Heart right ventricle (tissue), 16 donors: ENCODE results near the gene ARHGAP36. TPM values are rescaled to one million over a fixed set of nuclear protein-coding genes. Genes with fewer than 3 reads are reported as not detected.

Source experiments
- ATAC-seq, 8 donors: fragments of 200-7000 bp; cut with Tn5 transposase; one replicate each; pipeline ENCODE4 v1.9.1; 2020; ENCODE audit warnings: mild to moderate bottlenecking in 8 of 8, moderate library complexity in 8 of 8, moderate number of reproducible peaks in 1 of 8
- DNase-seq, 2 donors: peaks; one replicate each; pipeline ENCODE4 v3.0.0-alpha.2; 2020
- H3K27ac ChIP-seq, 10 donors: fragments of 200-600 bp; sonication (generic) in 2 of 10; one replicate each; pipeline versions ENCODE4 v1.5.0 to v1.8.0; 2020 to 2022; ENCODE audit warnings: mild to moderate bottlenecking in 3 of 10
- H3K27me3 ChIP-seq, 7 donors: fragments of 200-600 bp; one replicate each; pipeline ENCODE4 v1.8.0; 2021 to 2022; ENCODE audit warnings: mild to moderate bottlenecking in 2 of 7
- H3K36me3 ChIP-seq, 9 donors: fragments of 200-600 bp; sonication (generic) in 1 of 9; one replicate each; pipeline versions ENCODE4 v1.5.0 to v1.8.0; 2020 to 2022; ENCODE audit warnings: mild to moderate bottlenecking in 2 of 9
- H3K4me1 ChIP-seq, 9 donors: fragments of 200-600 bp; sonication (generic) in 1 of 9; one replicate each; pipeline versions ENCODE4 v1.5.0 to v1.8.0; 2020 to 2022; ENCODE audit warnings: mild to moderate bottlenecking in 4 of 9
- H3K4me3 ChIP-seq, 10 donors: fragments of 200-600 bp; sonication (generic) in 2 of 10; one replicate each; pipeline versions ENCODE4 v1.5.0 to v1.8.0; 2020 to 2022; ENCODE audit warnings: mild to moderate bottlenecking in 7 of 10, moderate library complexity in 2 of 10
- H3K9me3 ChIP-seq, 11 donors: fragments of 200-600 bp in 10 of 11; sonication (generic) in 2 of 11; one replicate each; pipeline versions ENCODE4 v1.5.0 to v1.8.0; 2013 to 2022; ENCODE audit warnings: mild to moderate bottlenecking in 2 of 11, control low read depth in 1 of 11, moderate library complexity in 1 of 11
- WGBS, 2 donors: extraction: QIAGEN DNeasy Blood & Tissue Kit; methylation state at CpG; one replicate each; pipeline ENCODE4 v1.1.7; 2013; ENCODE audit warnings: inconsistent platforms in 1 of 2; 5-methylcytosine and 5-hydroxymethylcytosine counted together
- intact Hi-C, 10 donors: fragments of 100-400 bp; cut with DNase I; formaldehyde crosslinking; loops; one replicate each; pipeline versions ENCODE4 v1.11.1 to v1.14.2; 2022
- polyA plus RNA-seq, 2 donors: library from polyadenylated mRNA; stranded (reverse); fragments of 200-250 nt; gene quantifications; one replicate each; pipeline ENCODE4 v1.2.3, GENCODE V29; 2013
- total RNA-seq, 10 donors: library from RNA; stranded (reverse); fragmentation: NEBNext Ultra II Directional in 3 of 10; extraction: Animal tissue kit (Norgen Biotek cat#: 25700) in 3 of 10; gene quantifications; one replicate each; pipeline versions ENCODE4 v1.2.1 to v1.2.4, GENCODE V29; 2021 to 2023
- TF ChIP-seq, protein P1 (sequence below), 9 donors: fragments of 200-600 bp; sonication (generic) in 2 of 9; IDR thresholded peaks; one replicate each; pipeline versions ENCODE4 v1.5.0 to v1.8.0; 2021 to 2022; ENCODE audit warnings: antibody characterized with exemption in 9 of 9, mild to moderate bottlenecking in 5 of 9, moderate library complexity in 1 of 9
- donor health status: Arrhythmogenic right ventricular cardiomyopathy.
- donor health status: ischemic (EF 13 %, LVEDD 7.1; RV severe dilation, severe dysfunction).
- donor health status: healthy with polysubstance abuse.
- donor health status: DM: no; HTN: yes; CAD: no.
- donor health status: DM: no; HTN: no; CAD: no.
- donor health status: ischemic (EF 25% LVEDD 6.9; RV normal size, moderate dysfunction).
- donor health status: ischemic (EF 25% LVEDD 5.7; RV mildly dilated, moderate dysfunction).
- donor health status: healthy.
- donor health status: DM: yes; HTN: yes; CAD: no.
- donor health status: Ischemic cardiomyopathy.
- donor health status: ischemic (EF 35%, LVEDD 5.7; RV mildly dilated, moderate dysfunction).
- donor health status: nonischemic (EF 11% LVEDD 7.7; RV severe dilation, severe dysfunction).
- donor health status: DM: yes; HTN: yes; CAD: no.
- donor health status: PGD.
- donor health status: ischemic (EF 29% LVEDD 5.4; RV normal size, mild dysfunction).
- donor health status: nonischemic (EF 23%, LVEDD 6.1; RV moderate dilation, normal function).

The ARHGAP36 gene
- total and polyA plus RNA-seq, 12 donors, result not detected

DNA sequence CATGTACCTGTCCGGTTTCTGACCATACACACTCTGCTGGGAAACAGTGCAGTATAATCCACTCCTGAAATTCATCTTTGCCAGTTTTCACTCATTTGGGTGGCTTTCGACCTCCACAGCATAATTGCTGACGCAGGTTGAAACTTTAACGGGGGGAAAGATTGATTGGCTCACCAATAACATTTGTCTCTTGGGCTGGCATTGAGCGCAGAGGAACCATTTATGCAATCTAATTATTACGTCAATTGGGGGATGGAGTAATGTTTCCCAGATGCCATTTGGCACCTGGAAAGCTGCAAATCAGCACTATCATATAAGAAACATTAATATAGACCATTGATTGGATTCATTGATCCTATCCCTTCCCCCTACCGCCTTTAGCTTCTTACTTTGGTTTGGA, 24.1 kb upstream of the ARHGAP36 start:
- ATAC-seq, result no peak
- 78 to 84% methylated on average over 7 of the region's 7 CpGs for WGBS, 2 donors
- TF ChIP-seq, protein P1, sequence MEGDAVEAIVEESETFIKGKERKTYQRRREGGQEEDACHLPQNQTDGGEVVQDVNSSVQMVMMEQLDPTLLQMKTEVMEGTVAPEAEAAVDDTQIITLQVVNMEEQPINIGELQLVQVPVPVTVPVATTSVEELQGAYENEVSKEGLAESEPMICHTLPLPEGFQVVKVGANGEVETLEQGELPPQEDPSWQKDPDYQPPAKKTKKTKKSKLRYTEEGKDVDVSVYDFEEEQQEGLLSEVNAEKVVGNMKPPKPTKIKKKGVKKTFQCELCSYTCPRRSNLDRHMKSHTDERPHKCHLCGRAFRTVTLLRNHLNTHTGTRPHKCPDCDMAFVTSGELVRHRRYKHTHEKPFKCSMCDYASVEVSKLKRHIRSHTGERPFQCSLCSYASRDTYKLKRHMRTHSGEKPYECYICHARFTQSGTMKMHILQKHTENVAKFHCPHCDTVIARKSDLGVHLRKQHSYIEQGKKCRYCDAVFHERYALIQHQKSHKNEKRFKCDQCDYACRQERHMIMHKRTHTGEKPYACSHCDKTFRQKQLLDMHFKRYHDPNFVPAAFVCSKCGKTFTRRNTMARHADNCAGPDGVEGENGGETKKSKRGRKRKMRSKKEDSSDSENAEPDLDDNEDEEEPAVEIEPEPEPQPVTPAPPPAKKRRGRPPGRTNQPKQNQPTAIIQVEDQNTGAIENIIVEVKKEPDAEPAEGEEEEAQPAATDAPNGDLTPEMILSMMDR (IDR thresholded peaks at IDR 0.05), result no peak
- intact Hi-C loops, result no loop called here
- Histone ChIP-seq H3K9me3 (no peaks in the 10 kb centered on the region), H3K27ac (no peak overlapping the region), H3K27me3 (peaks cover 0 to 42% (median 0%) of the 10 kb centered on the region in 7 donors), H3K36me3 (no peaks in the 10 kb centered on the region), H3K4me1 (no peaks in the 10 kb centered on the region), H3K4me3 (no peak overlapping the region)
- DNase-seq, result no peak

DNA sequence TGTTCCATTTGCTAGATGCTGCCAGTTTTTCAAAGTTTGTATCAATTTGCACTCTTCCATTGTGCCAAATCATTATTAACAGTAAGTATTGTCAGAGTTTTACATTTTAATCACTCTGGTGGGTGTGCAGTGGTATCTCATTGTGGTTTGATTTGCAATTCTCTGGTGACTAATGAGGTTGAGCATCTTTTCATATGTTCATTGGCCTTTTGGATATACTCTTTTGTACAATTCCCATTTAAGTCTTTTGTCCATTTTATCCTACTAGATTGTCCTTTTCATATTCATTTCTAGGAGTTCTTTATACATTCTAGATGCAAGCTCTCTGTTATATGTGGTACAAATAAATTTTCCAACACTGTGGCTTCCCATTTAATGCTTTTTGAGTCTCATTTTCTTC, 17.4 kb upstream of the ARHGAP36 start:
- TF ChIP-seq, protein P1 (IDR thresholded peaks at IDR 0.05), result no peak
- ATAC-seq (no peak), DNase-seq (no peak)
- intact Hi-C loops, result no loop called here
- no peaks in the 10 kb centered on the region for H3K36me3 ChIP-seq
- no peak overlapping the region for H3K27ac ChIP-seq
- H3K4me1 ChIP-seq, result no peaks in the 10 kb centered on the region
- no peaks in the 10 kb centered on the region for H3K9me3 ChIP-seq
- H3K27me3 ChIP-seq, result peaks cover 0 to 52% (median 0%) of the 10 kb centered on the region in 7 donors
- H3K4me3 ChIP-seq, result no peak overlapping the region

DNA sequence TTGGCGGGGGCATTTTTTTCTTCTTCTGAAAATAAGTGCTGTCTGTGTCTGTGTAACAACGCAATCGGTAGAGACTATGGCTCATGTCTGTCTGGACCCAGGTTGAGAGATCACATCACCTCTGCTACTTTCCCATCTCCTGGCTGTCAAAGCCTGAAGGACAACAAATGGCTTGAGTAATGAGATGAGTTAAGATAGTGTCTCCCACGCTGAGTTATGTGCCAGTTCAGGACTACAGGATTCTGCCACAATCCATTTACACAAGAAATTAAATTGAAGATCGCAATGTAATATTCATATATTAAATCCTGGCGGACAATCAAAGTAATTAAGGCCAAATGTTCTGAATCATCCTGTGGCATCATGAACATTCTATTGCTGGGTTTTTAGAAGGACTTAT, 16.5 kb upstream of the ARHGAP36 start:
- Histone ChIP-seq H3K4me3 (no peak overlapping the region), H3K27me3 (peaks cover 0 to 51% (median 0%) of the 10 kb centered on the region in 7 donors), H3K9me3 (no peaks in the 10 kb centered on the region), H3K36me3 (no peaks in the 10 kb centered on the region), H3K27ac (no peak overlapping the region), H3K4me1 (no peaks in the 10 kb centered on the region)
- DNase-seq (no peak), ATAC-seq (no peak)
- intact Hi-C loops, result no loop called here
- TF ChIP-seq, protein P1 (IDR thresholded peaks at IDR 0.05), result no peak
- 78 to 82% methylated on average over 6 of the region's 6 CpGs for WGBS, 2 donors

DNA sequence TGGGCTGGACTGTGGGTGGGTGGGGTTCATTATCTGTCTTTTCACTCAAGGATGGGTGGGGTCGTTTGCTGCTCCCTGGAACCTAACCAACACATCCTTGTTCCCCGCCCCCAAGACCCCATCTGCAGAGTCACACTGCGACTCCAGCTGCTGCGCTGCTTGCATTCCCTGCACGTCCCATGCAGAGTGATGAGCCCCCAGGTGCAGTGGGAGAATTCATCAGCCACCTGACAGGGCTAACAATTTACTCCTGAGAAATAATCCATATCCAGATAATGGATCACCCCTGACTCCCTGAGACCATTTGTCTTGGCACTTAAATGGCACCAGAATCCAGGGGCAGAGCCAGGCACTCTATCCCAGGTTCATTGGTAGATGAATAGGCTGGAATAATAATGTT, 12.4 kb upstream of the ARHGAP36 start:
- Histone ChIP-seq H3K36me3 (no peaks in the 10 kb centered on the region), H3K27ac (no peak overlapping the region), H3K9me3 (no peaks in the 10 kb centered on the region), H3K27me3 (peaks cover 0 to 80% (median 0%) of the 10 kb centered on the region in 7 donors), H3K4me1 (no peaks in the 10 kb centered on the region), H3K4me3 (no peak overlapping the region)
- intact Hi-C loops, result no loop called here
- DNase-seq, result no peak
- TF ChIP-seq, protein P1 (IDR thresholded peaks at IDR 0.05), result no peak
- 36 to 44% methylated on average over 5 of the region's 5 CpGs for WGBS, 2 donors
- no peak for ATAC-seq
